ENCODE results near the gene FNIP2.

DNA sequence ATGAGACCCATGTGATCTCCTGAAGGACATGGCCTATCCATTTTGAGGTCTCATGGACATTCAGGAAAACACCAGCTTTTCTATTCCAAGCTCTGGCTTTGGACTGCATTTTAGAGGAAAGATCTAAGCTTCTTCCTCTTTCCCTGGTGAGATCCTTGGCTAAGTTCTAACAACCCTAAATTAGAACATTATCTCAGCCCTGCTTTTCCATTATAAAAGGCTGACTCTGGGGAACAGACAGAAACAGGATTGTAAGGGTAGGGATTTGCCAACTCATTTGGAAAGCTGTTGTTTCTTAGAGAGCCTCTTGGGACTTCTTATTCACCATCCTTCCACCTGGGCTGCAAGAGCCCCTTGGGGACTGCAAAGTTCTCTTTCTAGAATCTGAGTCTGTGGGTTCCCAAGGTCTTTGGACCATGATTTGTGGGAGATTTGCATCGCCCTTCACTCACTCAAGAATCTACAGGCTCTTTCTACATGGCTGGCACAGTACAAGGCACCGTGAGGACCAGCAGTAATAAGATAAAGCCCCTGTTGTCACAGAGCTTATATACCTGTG lies 146.9 kb downstream of the FNIP2 start:
- TF ChIP-seq, protein P1, sequence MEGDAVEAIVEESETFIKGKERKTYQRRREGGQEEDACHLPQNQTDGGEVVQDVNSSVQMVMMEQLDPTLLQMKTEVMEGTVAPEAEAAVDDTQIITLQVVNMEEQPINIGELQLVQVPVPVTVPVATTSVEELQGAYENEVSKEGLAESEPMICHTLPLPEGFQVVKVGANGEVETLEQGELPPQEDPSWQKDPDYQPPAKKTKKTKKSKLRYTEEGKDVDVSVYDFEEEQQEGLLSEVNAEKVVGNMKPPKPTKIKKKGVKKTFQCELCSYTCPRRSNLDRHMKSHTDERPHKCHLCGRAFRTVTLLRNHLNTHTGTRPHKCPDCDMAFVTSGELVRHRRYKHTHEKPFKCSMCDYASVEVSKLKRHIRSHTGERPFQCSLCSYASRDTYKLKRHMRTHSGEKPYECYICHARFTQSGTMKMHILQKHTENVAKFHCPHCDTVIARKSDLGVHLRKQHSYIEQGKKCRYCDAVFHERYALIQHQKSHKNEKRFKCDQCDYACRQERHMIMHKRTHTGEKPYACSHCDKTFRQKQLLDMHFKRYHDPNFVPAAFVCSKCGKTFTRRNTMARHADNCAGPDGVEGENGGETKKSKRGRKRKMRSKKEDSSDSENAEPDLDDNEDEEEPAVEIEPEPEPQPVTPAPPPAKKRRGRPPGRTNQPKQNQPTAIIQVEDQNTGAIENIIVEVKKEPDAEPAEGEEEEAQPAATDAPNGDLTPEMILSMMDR (conservative IDR thresholded peaks at IDR 0.05; ENCODE audit: low read length): no peak
- no peak for TF ChIP-seq EZH2phosphoT487 (IDR thresholded peaks at IDR 0.05; ENCODE audit: borderline replicate concordance)
